ENCODE data around the gene TMCO4.

TMCO4 gene

DNA sequence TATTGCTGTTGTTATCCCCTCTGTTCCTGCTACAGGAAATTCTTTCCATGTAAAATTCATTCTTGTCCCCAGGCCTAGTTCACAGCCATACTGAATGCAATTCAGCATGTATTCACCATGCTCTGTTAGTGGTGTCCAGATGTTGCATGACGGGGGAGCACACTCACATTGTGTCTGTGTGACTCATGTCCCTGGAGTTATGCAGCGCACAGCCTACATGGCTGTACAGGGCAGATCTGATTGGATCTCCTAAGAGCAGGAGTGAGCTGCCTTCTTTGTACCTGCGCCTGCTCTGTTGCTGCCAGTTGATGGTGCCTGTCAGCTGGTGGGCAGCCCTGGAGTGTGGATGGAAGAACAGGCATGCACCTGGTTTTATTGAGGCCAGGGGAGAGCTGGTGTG lies 117.5 kb downstream of the TMCO4 start:
- DNase-seq: no peak

DNA sequence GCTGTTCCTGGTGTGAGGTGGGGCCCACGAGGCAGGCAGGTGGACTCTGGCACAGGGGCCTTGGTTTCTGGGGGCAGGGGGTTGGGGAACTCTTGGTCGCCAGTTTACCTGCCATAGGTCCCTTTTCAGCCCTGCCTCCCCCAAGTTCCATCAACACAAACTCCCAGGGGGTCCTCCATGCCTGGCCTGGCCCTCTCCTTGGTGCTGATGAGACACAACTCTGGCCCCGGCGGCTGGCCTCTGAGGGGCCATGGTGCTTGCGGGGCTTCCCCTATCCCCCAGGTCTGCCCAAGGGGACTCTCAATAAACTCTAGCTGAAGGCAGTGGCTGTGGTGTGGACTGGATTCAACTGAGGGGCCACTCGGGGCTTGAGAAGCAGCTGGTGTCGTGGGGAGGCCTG lies 119.1 kb downstream of the TMCO4 start:
- DNase-seq: no peak

DNA sequence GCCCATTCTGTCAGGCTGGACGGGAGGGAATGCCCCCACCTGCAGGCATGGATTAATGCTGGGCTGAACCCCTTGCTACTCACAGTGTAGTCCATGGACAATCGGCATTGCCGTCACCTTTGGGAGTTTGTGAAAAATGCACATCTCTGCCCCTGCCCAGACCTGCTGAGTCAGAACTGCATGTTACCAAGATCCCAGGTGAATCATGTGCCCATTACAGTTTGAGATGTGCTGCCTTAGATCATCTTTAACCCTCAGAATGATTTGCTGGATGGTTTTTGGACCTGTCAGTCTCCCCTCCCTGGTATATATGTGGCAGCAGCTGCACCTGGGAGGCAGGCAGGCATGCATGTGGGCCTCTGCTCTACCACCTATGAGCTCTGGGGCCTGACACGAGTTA lies 120.0 kb downstream of the TMCO4 start:
- DNase-seq: no peak

DNA sequence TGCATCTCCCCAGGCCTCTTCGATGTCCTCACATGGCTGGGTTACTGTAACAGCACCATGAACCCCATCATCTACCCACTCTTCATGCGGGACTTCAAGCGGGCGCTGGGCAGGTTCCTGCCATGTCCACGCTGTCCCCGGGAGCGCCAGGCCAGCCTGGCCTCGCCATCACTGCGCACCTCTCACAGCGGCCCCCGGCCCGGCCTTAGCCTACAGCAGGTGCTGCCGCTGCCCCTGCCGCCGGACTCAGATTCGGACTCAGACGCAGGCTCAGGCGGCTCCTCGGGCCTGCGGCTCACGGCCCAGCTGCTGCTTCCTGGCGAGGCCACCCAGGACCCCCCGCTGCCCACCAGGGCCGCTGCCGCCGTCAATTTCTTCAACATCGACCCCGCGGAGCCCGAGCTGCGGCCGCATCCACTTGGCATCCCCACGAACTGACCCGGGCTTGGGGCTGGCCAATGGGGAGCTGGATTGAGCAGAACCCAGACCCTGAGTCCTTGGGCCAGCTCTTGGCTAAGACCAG lies 120.7 kb downstream of the TMCO4 start:
- no peak for DNase-seq

DNA sequence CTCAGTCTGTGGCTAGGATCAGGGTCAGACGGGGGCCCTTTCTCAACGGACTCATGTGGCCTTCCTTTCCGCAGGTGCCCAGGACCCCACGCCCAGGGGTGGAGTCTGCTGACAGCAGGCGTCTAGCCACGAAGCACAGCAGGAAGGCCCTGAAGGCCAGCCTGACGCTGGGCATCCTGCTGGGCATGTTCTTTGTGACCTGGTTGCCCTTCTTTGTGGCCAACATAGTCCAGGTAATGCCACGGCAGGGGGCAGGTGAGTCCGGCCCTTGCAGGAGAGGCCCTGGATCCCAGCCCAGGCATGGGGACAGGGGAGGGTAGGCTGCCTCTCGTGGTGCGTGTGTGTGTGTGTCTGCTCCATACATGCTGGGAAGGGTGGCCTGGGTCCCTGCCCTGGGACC lies 121.2 kb downstream of the TMCO4 start:
- DNase-seq: no peak

DNA sequence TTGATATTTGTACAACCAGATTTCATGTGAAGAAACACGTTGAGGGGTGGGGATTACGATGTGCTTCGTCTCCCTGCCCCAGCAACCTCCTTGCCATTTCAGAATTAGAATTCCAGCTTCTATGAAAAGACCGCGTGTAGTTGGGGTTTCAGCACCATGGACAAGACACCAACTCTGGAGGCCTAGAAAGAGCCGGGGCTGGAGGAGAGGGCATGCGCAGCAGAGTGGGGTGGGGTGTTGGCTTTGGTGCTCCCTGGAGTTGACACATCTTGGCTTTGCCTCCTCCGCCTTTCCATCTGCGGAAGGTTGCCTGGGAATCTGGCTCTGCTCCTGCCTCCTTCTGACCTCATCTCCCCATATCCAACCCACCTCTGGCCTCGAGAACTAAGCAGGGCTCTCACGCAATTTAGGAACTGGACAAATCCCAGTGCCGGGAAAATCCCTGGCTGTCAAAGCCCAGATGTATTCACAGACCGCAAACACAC lies 123.2 kb downstream of the TMCO4 start:
- no peak for DNase-seq

DNA sequence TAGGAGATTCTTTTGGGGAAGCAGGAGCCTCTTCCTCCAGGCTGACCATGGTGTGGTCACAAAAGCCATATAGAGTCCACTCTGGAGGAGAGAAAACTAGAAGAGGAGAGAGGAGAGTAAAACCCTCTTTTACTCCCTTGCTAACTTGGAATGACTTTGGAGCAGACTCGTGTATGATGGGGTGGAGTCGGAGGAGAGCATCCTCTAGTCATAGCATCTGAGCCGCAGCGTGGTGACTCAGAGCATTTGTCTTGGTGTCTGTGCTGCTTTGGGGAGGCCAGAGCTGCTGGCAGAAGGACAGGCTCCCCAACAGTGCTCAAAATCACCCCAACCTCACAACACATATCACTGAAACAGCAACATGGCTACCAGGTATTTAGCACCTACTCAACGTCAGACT lies 123.9 kb downstream of the TMCO4 start:
- no peak for DNase-seq

DNA sequence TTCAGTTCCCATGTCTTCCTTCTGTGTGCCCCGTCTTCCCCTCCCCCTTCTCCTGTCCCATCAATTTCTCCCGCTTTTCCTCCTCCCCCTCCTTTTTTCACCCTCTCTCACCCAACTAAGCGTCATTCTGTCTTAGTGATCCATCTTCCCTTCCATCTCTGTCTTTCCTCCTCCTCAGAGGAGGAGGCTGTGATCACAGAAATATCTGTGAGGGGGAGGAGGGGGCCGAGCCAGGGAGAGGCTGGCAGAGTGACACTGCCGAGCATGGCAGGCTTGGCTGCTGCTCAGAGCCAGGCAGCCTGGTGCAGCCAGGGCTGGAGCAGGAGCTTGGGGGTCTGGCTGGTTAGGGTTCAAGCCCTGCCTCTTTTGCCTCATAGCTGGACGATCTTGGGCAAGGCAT lies 127.5 kb downstream of the TMCO4 start:
- no peak for DNase-seq

DNA sequence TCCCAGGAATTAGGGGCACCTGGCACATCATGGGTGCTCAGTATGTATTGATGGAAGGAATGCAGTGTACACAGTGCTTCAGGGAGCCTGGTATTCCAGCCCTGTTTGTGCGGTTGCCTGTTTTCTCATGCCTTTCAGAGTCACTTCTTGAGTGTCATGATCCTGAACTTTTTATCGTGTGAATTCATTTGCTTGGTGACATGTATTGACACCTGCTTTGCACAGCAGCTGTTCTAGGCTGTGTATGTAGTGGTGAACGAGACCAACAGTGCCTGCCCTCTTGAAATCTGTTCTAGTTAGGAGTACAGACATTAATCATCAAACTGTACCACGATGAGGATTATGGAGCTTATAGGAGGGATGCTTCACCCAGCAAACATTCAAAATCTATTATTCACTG lies 128.9 kb downstream of the TMCO4 start:
- no peak for DNase-seq

DNA sequence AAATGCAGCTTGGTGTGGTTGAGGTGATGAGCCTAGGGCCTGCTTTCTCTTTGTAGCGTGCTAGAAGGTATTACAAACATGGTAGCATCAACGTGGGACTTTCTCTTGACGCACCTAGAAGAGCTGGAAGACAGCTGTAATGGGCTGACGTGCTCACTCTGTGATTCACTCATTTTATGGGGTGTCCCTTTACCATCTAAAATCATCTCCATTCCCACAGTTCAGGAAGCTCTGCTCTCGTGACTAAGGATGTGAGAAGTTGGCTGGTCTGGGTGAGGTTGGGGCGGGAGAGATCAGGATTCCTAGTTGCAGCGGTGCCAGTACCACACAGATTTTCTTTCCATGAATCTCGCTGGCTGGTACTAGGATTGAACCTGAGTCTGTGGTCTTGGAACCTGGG lies 130.8 kb downstream of the TMCO4 start:
- DNase-seq: no peak

DNA sequence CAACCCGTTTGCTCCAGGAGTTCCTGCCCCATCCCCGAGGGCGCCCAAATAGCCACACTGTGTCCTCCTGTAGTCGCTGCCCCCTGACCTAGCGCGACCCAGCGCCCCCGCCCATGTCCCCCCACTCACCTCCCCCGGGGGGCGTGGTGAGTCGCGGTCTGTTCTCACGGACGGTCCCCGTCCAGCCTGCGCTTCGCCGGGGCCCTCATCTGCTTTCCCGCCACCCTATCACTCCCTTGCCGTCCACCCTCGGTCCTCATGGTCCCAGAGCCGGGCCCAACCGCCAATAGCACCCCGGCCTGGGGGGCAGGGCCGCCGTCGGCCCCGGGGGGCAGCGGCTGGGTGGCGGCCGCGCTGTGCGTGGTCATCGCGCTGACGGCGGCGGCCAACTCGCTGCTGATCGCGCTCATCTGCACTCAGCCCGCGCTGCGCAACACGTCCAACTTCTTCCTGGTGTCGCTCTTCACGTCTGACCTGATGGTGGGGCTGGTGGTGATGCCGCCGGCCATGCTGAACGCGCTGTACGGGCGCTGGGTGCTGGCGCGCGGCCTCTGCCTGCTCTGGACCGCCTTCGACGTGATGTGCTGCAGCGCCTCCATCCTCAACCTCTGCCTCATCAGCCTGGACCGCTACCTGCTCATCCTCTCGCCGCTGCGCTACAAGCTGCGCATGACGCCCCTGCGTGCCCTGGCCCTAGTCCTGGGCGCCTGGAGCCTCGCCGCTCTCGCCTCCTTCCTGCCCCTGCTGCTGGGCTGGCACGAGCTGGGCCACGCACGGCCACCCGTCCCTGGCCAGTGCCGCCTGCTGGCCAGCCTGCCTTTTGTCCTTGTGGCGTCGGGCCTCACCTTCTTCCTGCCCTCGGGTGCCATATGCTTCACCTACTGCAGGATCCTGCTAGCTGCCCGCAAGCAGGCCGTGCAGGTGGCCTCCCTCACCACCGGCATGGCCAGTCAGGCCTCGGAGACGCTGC lies 133.9 kb downstream of the TMCO4 start:
- DNase-seq: no peak

DNA sequence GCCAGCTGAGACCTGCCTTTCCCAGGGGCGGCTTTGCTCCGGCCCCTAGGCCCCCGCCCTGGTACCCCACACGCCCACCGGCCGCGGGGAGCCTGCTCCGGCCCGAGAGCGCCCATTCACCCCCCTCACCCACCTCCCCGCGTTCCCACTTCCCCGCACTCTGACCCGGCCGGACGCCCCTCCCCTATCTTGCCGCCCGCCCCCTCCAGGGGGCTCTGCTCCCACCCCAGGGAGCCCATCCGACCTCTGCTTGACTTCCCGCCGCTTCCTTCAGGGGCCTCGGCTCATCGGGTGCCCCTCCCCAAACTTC lies 134.6 kb downstream of the TMCO4 start:
- DNase-seq: no peak

DNA sequence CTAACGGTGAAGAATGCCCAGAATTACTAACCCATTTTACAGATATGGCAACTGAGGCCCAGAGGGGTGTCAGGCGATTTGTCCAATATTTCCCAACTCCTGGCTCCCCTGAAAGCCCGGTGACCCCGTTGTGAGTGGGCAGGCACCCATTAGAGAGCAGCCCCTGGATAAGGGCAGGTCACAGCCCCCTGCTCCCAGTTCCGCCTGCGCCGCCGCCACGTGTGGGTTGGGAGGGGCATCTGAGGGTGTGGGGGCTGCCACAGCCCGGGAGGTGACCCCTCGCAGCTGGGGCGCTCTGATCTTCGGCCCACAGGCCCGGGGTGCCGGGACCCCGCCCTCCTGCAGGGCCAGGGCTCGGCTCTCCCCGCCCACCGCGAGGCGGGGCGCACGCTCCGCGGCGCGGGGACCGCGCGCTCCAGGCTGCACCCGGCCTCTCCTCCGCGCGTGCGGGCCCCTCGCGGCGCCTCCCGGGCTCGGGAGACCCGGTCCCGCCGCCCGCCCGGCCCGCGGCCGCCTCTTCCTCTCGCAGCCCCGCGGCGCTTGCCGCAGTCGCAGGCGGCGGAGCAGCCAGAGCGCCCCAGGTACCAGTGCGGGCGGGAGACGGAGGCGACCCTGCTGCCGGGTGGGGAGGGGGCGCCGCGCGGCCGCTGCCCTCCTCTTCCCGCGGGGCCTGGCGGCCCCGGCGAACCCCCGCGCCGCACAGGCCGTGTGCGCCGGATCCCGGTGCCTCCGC lies 135.1 kb downstream of the TMCO4 start, which contains the start of gene HTR6:
Gene HTR6, plus strand, starts transcription at position 423 of the 733 bp plus-strand sequence. CDS start 879 bp downstream, outside the sequence.
- no peak for DNase-seq

DNA sequence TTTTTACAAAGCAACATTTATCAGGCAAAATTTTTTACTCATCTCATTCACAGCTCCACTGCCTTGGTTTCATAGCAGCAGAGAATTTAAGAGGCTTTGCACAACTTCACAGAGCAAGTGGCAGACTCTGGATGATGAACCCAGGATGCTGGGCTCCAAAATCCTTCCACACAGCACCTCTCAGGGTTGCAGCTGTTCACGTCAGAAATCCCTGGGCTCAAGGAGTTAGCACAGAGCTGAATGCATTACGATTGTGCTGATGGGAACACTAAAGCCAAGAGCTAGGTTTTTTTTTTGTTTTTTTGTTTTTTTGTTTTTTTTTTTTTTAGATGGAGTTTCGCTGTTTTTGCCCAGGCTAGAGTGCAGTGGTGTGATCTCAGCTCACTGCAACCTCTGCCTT lies 137.4 kb downstream of the TMCO4 start:
- no peak for DNase-seq

DNA sequence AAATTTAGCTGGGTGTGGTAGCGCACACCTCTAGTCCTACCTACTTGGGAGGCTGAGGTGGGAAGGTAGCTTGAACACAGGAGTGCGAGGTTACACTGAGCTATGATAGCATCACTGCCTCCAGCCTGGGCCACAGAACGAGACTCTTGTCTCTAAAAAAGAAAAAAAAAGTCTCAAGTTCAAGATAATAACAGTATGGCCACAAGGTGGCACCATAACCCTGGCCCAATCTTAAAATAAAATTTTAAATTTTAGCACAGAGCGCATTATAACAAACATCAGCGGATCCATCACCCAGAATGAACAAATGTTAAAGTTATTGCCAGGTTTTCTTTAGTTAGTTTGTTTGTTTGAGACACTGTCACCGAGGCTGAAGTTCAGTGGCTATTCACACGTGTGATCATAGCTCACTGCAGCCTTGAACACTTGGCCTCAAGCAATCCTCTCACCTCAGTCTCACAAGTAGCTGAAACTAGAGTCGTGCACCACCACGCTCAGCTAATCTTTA lies 137.9 kb downstream of the TMCO4 start:
- DNase-seq: no peak

DNA sequence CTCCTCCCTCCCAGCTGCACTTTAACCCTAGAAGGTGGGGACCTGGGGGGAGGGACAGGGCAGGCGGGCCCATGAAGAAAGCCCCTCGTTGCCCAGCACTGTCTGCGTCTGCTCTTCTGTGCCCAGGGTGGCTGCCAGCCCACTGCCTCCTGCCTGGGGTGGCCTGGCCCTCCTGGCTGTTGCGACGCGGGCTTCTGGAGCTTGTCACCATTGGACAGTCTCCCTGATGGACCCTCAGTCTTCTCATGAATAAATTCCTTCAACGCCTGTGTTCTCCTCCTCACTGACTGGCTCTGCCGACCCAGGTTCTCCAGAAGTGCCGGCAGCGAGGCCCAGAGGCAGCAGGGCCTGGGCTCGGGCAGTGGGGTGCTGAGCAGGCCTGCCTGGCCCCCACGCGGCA lies 141.5 kb downstream of the TMCO4 start:
- DNase-seq: no peak

DNA sequence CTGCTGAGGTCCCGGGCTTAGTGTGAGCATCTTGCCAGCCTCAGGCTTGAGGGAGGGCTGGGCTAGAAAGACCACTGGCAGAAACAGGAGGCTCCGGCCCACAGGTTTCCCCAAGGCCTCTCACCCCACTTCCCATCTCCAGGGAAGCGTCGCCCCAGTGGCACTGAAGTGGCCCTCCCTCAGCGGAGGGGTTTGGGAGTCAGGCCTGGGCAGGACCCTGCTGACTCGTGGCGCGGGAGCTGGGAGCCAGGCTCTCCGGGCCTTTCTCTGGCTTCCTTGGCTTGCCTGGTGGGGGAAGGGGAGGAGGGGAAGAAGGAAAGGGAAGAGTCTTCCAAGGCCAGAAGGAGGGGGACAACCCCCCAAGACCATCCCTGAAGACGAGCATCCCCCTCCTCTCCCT lies 142.2 kb downstream of the TMCO4 start:
- no peak for DNase-seq

DNA sequence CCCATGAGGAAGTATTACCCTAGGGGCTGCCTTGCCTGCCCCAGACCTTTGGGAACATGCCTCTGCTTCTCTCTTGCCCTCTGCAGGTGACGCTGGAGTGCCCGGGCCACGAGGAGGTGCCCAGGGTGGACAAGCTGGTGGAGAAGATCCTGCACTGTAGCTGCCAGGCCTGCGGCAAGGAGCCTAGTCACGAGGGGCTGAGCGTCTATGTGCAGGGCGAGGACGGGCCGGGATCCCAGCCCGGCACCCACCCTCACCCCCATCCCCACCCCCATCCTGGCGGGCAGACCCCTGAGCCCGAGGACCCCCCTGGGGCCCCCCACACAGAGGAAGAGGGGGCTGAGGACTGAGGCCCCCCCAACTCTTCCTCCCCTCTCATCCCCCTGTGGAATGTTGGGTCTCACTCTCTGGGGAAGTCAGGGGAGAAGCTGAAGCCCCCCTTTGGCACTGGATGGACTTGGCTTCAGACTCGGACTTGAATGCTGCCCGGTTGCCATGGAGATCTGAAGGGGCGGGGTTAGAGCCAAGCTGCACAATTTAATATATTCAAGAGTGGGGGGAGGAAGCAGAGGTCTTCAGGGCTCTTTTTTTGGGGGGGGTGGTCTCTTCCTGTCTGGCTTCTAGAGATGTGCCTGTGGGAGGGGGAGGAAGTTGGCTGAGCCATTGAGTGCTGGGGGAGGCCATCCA lies 142.8 kb downstream of the TMCO4 start:
- DNase-seq: no peak

DNA sequence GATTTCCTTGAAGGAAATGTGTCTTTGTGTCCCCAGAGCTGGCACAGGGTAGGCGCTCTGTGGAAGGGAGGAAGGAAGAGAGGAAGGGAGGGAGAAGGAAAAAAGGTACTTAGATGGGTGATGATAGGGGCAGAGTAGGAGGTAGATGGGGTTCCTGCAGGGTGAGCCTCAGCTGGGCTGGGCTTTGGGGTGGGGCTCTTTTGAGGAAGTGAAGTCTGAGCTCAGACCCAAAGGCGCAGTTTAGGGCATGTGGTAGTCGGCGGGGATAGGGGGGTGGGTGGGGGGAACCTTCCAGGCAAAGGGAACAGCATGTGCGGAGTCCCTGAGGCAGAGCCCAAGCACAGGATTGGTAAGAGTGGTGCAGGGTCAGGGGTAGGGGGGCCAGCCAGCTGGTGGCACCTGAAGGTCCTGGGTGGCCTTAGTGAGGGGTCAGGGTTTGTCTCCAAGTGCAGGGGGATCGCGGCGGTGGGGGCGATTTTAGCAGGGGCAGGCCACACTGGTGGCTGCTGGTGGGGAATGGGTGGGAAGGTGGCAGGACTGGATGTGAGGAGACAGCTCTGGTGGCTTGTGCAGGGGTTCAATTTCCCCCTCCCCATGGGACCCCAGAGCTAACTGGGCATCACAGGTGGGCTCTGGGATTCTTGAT lies 143.5 kb downstream of the TMCO4 start:
- no peak for DNase-seq

DNA sequence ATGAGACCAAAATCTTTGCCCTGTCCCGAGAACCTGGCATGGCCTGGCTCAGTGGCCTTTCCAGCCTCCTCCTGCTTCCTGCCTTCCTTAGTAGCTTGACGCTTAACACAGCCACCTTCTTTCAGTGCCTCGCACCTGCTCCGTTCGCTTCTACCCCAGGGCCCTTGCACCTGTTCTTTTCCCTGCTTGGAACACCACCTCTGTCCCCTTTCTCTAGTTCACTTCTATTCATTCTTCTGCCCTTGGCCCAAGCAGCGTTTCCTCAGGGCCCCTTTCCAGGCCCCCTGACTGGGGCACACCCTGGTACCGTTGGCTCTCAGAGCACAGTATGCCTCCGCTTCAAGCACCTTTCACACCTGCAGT lies 144.0 kb downstream of the TMCO4 start:
- no peak for DNase-seq

DNA sequence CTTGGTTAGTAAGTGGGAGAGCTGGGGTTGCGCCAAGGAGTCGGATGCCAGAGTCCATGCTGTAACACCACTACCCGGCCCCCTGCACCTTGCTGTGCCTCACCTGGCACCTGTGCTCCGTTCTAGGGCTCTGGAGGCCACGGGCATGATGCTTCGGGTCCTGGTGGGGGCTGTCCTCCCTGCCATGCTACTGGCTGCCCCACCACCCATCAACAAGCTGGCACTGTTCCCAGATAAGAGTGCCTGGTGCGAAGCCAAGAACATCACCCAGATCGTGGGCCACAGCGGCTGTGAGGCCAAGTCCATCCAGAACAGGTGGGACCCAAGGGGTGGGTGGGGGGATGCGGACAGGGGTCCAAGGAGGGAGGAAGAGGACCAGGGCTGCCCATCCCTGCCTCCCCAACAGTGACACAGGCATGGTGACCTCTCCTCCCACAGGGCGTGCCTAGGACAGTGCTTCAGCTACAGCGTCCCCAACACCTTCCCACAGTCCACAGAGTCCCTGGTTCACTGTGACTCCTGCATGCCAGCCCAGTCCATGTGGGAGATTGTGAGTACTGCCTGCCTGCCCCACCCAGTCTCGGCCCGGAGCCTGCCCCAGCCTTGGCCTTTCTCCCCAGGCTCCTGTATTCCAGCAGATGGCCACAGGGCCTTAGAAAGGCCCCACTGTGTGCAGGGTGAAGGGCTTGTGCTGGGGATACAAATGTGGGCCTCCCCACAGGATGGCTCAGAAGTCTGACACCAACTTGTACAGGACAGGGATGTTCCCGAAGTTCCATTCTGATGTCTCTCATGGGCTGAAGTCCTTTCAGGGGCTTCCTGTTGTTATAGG lies 144.6 kb downstream of the TMCO4 start:
- no peak for DNase-seq

DNA sequence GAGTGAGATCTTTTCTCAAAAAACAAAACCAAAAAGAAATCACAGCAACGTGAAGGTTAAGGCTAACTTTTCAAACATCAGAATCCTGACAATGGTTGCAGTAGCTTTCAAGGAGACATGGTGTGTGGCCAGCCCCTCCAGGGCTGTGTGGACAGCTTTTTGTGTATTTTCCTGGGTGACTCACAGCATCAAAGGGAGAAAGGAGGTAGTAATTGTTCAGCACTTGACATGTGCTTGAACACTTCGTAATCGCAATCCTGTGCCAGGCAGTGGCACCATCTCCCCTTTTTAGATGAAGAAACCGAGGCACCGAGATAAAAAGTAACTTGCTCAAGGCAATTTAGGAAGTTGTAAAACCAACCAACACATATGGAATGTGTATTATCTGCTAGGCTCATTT lies 145.3 kb downstream of the TMCO4 start:
- no peak for DNase-seq
